ENCODE results near the gene CA7.

DNA sequence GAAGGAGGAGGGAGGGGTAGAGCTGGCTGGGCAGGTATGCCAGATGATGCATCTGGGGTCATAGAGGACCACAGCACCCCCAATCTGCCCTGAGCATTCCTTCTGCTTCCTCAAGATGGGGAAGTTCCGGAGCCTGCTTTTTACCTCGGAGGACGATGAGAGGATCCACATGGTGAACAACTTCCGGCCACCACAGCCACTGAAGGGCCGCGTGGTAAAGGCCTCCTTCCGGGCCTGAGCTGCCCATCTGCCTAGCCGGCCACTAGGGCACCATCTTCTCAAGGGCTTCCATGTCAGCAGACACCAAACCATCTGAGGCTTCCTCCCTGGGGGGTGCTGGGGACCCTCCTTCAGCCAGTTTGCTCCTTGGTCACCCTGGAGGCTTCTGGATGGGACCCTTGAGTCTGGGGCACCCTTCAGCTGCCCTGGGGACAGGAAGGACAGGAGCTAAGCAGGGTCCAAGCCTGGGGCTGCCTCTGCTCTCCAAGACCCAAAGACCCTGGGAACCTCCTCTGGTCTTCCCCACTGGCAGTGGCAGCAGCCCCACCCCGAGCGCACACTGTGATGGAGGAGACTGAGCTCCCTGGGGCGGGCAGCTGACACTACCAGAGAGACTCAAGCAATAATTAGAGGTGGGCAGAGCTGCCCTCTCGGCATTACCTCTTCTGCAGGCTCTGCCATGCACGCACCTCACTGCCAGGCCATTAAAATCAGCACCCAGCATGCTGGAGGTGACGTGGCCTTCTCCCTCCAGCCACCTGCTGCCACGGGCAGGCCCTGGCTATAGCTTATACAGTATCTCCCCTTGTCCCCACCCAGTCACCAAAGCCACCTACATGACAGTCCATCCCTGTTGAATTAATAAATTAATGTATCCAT, 9.3 kb downstream of the CA7 start:
- TF ChIP-seq, protein P1, sequence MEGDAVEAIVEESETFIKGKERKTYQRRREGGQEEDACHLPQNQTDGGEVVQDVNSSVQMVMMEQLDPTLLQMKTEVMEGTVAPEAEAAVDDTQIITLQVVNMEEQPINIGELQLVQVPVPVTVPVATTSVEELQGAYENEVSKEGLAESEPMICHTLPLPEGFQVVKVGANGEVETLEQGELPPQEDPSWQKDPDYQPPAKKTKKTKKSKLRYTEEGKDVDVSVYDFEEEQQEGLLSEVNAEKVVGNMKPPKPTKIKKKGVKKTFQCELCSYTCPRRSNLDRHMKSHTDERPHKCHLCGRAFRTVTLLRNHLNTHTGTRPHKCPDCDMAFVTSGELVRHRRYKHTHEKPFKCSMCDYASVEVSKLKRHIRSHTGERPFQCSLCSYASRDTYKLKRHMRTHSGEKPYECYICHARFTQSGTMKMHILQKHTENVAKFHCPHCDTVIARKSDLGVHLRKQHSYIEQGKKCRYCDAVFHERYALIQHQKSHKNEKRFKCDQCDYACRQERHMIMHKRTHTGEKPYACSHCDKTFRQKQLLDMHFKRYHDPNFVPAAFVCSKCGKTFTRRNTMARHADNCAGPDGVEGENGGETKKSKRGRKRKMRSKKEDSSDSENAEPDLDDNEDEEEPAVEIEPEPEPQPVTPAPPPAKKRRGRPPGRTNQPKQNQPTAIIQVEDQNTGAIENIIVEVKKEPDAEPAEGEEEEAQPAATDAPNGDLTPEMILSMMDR (IDR thresholded peaks at IDR 0.05; ENCODE audit: borderline replicate concordance, extremely low read depth, low read length, poor library complexity, severe bottlenecking) = no peak
- TF ChIP-seq EZH2 (IDR thresholded peaks at IDR 0.05; ENCODE audit: borderline replicate concordance, low read depth, low read length, severe bottlenecking) = no peak

Measured in DND-41 (cell line).